PFSK-1 (cell line): ENCODE data around the gene SEMA3A.

Experiments
- FOXP2 ChIP-seq: optimal IDR thresholded peaks from 2 replicates; pipeline ENCODE3; 2011; ENCODE audit warnings: borderline replicate concordance, control low read depth, inconsistent platforms; ENCODE audit not compliant: insufficient read depth; ENCODE audit errors: extremely low read length, extremely low read depth
- POLR2AphosphoS5 ChIP-seq: IDR thresholded peaks from 2 replicates; pipeline ENCODE4 v1.6.1; 2012; ENCODE audit warnings: low read depth, mild to moderate bottlenecking, control low read depth, low read length, moderate library complexity
- SIN3A ChIP-seq: IDR thresholded peaks from 2 replicates; pipeline ENCODE4 v1.6.1; 2012; ENCODE audit warnings: mild to moderate bottlenecking, low read length, moderate library complexity, borderline replicate concordance; ENCODE audit not compliant: insufficient read depth
- TAF1 ChIP-seq: IDR thresholded peaks from 2 replicates; pipeline ENCODE4 v1.6.1; 2012; ENCODE audit warnings: low read length, control low read depth, borderline replicate concordance; ENCODE audit not compliant: insufficient read depth
- TF ChIP-seq, protein P1 (sequence below), 2 experiments: IDR thresholded peaks; 2 replicates each; pipeline versions ENCODE4 v1.6.1 to v1.8.0; 2011 to 2012; ENCODE audit warnings: low read depth in 2 of 2, low read length in 2 of 2, control low read depth in 1 of 2, inconsistent platforms in 1 of 2, mild to moderate bottlenecking in 1 of 2, moderate library complexity in 1 of 2; ENCODE audit not compliant: insufficient read depth in 1 of 2

DNA sequence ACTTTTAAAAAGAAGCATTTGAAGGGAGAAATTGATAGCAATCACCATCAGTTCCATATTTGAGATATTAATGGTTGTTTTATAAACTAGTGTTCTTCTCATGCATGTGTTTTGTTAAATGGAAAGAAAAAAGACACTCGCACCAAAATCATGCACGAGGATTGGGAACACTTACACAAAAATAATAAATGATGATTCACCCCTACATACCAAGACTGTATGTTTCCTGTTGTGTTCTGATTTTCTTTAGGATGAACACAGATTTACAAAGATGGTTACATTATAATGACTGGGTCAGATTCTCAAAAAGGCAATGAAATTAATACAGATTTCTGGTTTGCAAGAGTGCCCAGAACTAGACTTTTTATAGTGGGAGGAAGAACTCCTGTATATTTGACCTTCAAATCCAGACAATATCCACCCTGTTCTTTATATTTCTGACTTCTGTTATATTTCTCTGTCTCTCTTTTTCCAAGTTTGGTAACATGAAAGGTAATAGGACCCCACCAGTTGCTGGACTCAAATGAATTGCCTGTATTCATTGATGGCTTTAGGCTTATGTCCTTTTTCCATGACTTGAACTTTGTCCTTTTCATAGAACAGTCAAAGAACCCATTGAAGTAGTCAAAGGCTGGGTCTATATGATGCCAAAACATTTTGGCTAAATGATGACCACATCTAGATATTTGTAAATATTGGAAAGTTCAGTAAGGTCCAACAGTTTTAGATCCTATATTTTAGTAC is 54.4 kb downstream of the SEMA3A start:
- TF ChIP-seq FOXP2 = no peak
- TF ChIP-seq TAF1 = no peak
- TF ChIP-seq POLR2AphosphoS5 = no peak
- TF ChIP-seq, protein P1, sequence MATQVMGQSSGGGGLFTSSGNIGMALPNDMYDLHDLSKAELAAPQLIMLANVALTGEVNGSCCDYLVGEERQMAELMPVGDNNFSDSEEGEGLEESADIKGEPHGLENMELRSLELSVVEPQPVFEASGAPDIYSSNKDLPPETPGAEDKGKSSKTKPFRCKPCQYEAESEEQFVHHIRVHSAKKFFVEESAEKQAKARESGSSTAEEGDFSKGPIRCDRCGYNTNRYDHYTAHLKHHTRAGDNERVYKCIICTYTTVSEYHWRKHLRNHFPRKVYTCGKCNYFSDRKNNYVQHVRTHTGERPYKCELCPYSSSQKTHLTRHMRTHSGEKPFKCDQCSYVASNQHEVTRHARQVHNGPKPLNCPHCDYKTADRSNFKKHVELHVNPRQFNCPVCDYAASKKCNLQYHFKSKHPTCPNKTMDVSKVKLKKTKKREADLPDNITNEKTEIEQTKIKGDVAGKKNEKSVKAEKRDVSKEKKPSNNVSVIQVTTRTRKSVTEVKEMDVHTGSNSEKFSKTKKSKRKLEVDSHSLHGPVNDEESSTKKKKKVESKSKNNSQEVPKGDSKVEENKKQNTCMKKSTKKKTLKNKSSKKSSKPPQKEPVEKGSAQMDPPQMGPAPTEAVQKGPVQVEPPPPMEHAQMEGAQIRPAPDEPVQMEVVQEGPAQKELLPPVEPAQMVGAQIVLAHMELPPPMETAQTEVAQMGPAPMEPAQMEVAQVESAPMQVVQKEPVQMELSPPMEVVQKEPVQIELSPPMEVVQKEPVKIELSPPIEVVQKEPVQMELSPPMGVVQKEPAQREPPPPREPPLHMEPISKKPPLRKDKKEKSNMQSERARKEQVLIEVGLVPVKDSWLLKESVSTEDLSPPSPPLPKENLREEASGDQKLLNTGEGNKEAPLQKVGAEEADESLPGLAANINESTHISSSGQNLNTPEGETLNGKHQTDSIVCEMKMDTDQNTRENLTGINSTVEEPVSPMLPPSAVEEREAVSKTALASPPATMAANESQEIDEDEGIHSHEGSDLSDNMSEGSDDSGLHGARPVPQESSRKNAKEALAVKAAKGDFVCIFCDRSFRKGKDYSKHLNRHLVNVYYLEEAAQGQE (IDR thresholded peaks at IDR 0.05; ENCODE audit: insufficient read depth in 1 of 2, low read depth in 2 of 2, low read length in 2 of 2) = no peak
- no peak for TF ChIP-seq SIN3A
